RWPE2 (cell line): ENCODE results near the gene TEX51.
A peak's percentile ranks its signal among the peaks of the same experiment; 100 is the strongest.

Experiments used
- ATAC-seq: fragments of 200-7000 bp; cut with Tn5 transposase; 3 replicates; pipeline ENCODE4 v1.9.1; 2021; ENCODE audit warnings: low read depth
- DNase-seq: peaks from one replicate; pipeline ENCODE4 v3.0.0-alpha.2; 2020; ENCODE audit warnings: low spot score
- H3K27ac ChIP-seq: fragments of 450-650 bp; 2 replicates; pipeline ENCODE4 v1.5.1; 2017; ENCODE audit warnings: mild to moderate bottlenecking; ENCODE audit not compliant: poor library complexity, severe bottlenecking
- H3K27me3 ChIP-seq: fragments of 250-450 bp; sonication (Bioruptor Pico); 2 replicates; pipeline ENCODE4 v1.5.1; 2021; ENCODE audit warnings: mild to moderate bottlenecking, moderate library complexity; ENCODE audit not compliant: insufficient read depth, poor library complexity, severe bottlenecking
- H3K36me3 ChIP-seq: fragments of 250-450 bp; sonication (Bioruptor Pico); 2 replicates; pipeline ENCODE4 v1.5.1; 2020; ENCODE audit warnings: low read depth, mild to moderate bottlenecking, moderate library complexity
- H3K4me1 ChIP-seq: fragments of 250-450 bp; sonication (Bioruptor Pico); 2 replicates; pipeline ENCODE4 v1.5.1; 2021; ENCODE audit warnings: mild to moderate bottlenecking, moderate library complexity; ENCODE audit not compliant: insufficient read depth, poor library complexity, severe bottlenecking
- H3K4me3 ChIP-seq: fragments of 250-450 bp; sonication (Bioruptor Pico); 2 replicates; pipeline ENCODE4 v1.5.1; 2021; ENCODE audit warnings: mild to moderate bottlenecking, moderate library complexity; ENCODE audit not compliant: severe bottlenecking
- H3K9me3 ChIP-seq: fragments of 250-450 bp; sonication (Bioruptor Pico); 2 replicates; pipeline ENCODE4 v1.5.1; 2021; ENCODE audit warnings: mild to moderate bottlenecking, moderate library complexity; ENCODE audit not compliant: severe bottlenecking
- TF ChIP-seq, protein P1 (sequence below): fragments of 450-650 bp; IDR thresholded peaks from one replicate; pipeline ENCODE4 v1.5.1; 2017; ENCODE audit warnings: mild to moderate bottlenecking, moderate library complexity; ENCODE audit not compliant: poor library complexity, severe bottlenecking

The TEX51 gene

DNA sequence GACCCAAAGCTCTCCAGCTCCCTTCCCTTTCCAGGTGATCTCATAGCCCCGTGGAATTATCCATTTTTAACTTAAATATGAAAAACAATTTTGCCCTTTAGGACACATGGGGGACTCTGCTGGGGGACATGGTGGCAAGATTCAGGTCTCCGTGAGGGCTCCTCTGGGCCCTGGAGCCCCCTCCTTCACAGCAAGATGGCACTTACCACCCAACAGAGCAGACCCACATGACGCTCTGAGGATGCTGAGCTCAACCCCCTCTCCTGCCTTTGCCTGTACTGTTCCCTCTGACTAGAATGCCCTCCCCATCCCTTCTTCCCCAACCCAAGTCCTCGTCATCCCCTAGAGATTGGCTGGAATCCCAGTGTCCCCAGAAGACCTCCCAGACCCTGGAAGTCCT, 17.2 kb downstream of the TEX51 start:
- Histone ChIP-seq H3K9me3 (no peaks in the 10 kb centered on the region), H3K4me1 (no peaks in the 10 kb centered on the region), H3K27me3 (peaks cover 3% of the 10 kb centered on the region), H3K36me3 (no peaks in the 10 kb centered on the region), H3K27ac (no peak overlapping the region), H3K4me3 (no peak overlapping the region)
- TF ChIP-seq, protein P1, sequence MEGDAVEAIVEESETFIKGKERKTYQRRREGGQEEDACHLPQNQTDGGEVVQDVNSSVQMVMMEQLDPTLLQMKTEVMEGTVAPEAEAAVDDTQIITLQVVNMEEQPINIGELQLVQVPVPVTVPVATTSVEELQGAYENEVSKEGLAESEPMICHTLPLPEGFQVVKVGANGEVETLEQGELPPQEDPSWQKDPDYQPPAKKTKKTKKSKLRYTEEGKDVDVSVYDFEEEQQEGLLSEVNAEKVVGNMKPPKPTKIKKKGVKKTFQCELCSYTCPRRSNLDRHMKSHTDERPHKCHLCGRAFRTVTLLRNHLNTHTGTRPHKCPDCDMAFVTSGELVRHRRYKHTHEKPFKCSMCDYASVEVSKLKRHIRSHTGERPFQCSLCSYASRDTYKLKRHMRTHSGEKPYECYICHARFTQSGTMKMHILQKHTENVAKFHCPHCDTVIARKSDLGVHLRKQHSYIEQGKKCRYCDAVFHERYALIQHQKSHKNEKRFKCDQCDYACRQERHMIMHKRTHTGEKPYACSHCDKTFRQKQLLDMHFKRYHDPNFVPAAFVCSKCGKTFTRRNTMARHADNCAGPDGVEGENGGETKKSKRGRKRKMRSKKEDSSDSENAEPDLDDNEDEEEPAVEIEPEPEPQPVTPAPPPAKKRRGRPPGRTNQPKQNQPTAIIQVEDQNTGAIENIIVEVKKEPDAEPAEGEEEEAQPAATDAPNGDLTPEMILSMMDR = no peak
- ATAC-seq (no peak), DNase-seq (no peak)

GRCh38 chr2:126916744-126917143, 18.1 kb downstream of the TEX51 start:
- no peak for DNase-seq
- ATAC-seq = no peak
- H3K4me1 ChIP-seq = no peaks in the 10 kb centered on the region
- H3K27ac ChIP-seq = no peak overlapping the region
- H3K9me3 ChIP-seq = no peaks in the 10 kb centered on the region
- H3K4me3 ChIP-seq = no peak overlapping the region
- TF ChIP-seq, protein P1 = no peak
- no peaks in the 10 kb centered on the region for H3K36me3 ChIP-seq
- H3K27me3 ChIP-seq = peaks cover 3% of the 10 kb centered on the region

DNA sequence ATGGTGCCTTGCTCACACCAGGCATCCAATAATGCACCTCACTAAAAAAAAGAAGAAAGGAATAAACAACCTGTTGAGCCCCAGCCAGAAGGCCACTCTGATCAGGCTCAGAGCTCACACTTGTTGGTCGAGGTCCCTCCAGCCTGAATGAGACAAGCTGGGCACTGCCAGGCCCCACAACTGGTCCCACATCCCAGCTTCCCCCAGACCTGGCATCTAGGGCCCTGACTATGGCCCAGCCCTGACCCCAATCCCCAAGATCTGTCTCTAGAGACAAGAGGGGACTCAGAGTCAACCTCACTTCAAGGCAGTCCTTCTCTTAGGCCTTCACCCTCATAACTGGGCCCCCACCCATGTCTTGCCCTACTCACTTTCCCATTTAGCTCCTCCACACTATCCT, 22.4 kb downstream of the TEX51 start:
- H3K9me3 ChIP-seq = no peaks in the 10 kb centered on the region
- DNase-seq = no peak
- H3K27me3 ChIP-seq = no peaks in the 10 kb centered on the region
- no peak for ATAC-seq
- H3K4me3 ChIP-seq = no peak overlapping the region
- TF ChIP-seq, protein P1 = no peak
- H3K4me1 ChIP-seq = no peaks in the 10 kb centered on the region
- no peak overlapping the region for H3K27ac ChIP-seq
- H3K36me3 ChIP-seq = no peaks in the 10 kb centered on the region

DNA sequence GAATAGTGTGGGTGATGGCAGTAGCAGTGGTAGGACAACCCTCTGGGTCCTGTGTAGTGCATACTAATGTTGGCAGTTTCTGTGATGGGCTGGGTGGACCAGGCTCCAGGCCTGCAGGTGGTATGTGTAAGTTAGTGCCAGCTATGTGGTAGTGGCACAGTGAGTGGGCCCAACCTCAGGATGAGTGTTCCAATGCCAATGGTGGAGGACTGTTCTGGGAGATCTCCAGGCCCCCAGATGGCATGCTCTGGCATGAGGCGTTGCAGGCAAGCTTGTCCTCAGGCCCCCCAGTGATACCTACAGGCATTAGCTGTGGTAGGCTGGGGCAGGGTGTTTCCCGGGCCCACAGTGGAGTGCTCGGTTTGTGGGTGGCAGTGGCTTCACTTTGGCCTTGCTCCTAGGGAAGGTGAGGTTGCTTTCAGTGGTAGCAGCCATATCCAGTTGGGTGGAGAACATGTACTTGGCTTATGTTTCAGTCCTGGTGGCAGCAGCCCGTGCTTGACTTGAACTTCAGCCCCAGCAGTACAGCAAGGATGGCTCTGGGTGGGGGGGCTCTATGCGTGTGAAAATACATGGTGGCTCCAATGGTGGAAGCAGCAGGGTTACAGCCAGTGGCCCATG, 32.4 kb downstream of the TEX51 start:
- H3K9me3 ChIP-seq = no peaks in the 10 kb centered on the region
- H3K36me3 ChIP-seq = no peaks in the 10 kb centered on the region
- H3K4me1 ChIP-seq = no peaks in the 10 kb centered on the region
- ATAC-seq = no peak
- no peak for DNase-seq
- H3K27me3 ChIP-seq = peaks cover 16% of the 10 kb centered on the region
- no peak overlapping the region for H3K4me3 ChIP-seq
- no peak overlapping the region for H3K27ac ChIP-seq
- TF ChIP-seq, protein P1 = no peak

GRCh38 chr2:126932529-126932928, 33.8 kb downstream of the TEX51 start:
- Histone ChIP-seq H3K27me3 (peaks cover 16% of the 10 kb centered on the region), H3K4me3 (no peak overlapping the region), H3K36me3 (no peaks in the 10 kb centered on the region), H3K4me1 (no peaks in the 10 kb centered on the region), H3K27ac (no peak overlapping the region), H3K9me3 (no peaks in the 10 kb centered on the region)
- 0 out of 3 replicates have a peak, but pooled peaks have one; percentile 23 for ATAC-seq
- TF ChIP-seq, protein P1 = no peak
- DNase-seq = no peak
